Measurements from ENCODE around the gene KIAA2012. TPM values are rescaled to one million over a fixed set of nuclear protein-coding genes. Genes with fewer than 3 reads are reported as not detected.

The KIAA2012 gene
- total RNA-seq, 1 donor from 2014 or later: not detected

GRCh38 chr2:202094426-202094986 lies 21.5 kb downstream of the KIAA2012 start:
- H3K36me3 Mint-ChIP-seq (ENCODE audit: insufficient read depth): no peaks in the 10 kb centered on the region
- H3K27ac Mint-ChIP-seq: no peak overlapping the region
- TF ChIP-seq, protein P1, sequence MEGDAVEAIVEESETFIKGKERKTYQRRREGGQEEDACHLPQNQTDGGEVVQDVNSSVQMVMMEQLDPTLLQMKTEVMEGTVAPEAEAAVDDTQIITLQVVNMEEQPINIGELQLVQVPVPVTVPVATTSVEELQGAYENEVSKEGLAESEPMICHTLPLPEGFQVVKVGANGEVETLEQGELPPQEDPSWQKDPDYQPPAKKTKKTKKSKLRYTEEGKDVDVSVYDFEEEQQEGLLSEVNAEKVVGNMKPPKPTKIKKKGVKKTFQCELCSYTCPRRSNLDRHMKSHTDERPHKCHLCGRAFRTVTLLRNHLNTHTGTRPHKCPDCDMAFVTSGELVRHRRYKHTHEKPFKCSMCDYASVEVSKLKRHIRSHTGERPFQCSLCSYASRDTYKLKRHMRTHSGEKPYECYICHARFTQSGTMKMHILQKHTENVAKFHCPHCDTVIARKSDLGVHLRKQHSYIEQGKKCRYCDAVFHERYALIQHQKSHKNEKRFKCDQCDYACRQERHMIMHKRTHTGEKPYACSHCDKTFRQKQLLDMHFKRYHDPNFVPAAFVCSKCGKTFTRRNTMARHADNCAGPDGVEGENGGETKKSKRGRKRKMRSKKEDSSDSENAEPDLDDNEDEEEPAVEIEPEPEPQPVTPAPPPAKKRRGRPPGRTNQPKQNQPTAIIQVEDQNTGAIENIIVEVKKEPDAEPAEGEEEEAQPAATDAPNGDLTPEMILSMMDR (IDR thresholded peaks at IDR 0.05; ENCODE audit: unreplicated experiment): no peak
- H3K9me3 Mint-ChIP-seq (ENCODE audit: low read depth): no peaks in the 10 kb centered on the region
- H3K27me3 Mint-ChIP-seq: no peaks in the 10 kb centered on the region
- DNase-seq (ENCODE audit: low spot score, unreplicated experiment): no peak
- H3K4me3 Mint-ChIP-seq (ENCODE audit: low read depth): no peak overlapping the region
- peaks cover 2% of the 10 kb centered on the region for H3K4me1 Mint-ChIP-seq (ENCODE audit: low read depth)

GRCh38 chr2:202095235-202095634 lies 22.2 kb downstream of the KIAA2012 start:
- Mint-ChIP-seq H3K36me3 (ENCODE audit: insufficient read depth) (no peaks in the 10 kb centered on the region), H3K27me3 (no peaks in the 10 kb centered on the region), H3K4me1 (ENCODE audit: low read depth) (peaks cover 6% of the 10 kb centered on the region), H3K27ac (no peak overlapping the region), H3K9me3 (ENCODE audit: low read depth) (no peaks in the 10 kb centered on the region), H3K4me3 (ENCODE audit: low read depth) (no peak overlapping the region)
- TF ChIP-seq, protein P1 (IDR thresholded peaks at IDR 0.05; ENCODE audit: unreplicated experiment): no peak
- DNase-seq (ENCODE audit: low spot score, unreplicated experiment): no peak

- TF ChIP-seq, protein P1 (IDR thresholded peaks at IDR 0.05; ENCODE audit: unreplicated experiment): no peak
- H3K27me3 Mint-ChIP-seq: no peaks in the 10 kb centered on the region
- H3K9me3 Mint-ChIP-seq (ENCODE audit: low read depth): no peaks in the 10 kb centered on the region
- H3K27ac Mint-ChIP-seq: no peak overlapping the region
- DNase-seq (ENCODE audit: low spot score, unreplicated experiment): no peak
- H3K36me3 Mint-ChIP-seq (ENCODE audit: insufficient read depth): no peaks in the 10 kb centered on the region
- peaks cover 13% of the 10 kb centered on the region for H3K4me1 Mint-ChIP-seq (ENCODE audit: low read depth)
- no peak overlapping the region for H3K4me3 Mint-ChIP-seq (ENCODE audit: low read depth)
Observed at GRCh38 chr2:202096736-202097135, 23.7 kb downstream of the KIAA2012 start.

- H3K36me3 Mint-ChIP-seq (ENCODE audit: insufficient read depth): no peaks in the 10 kb centered on the region
- peaks cover 16% of the 10 kb centered on the region for H3K4me1 Mint-ChIP-seq (ENCODE audit: low read depth)
- no peaks in the 10 kb centered on the region for H3K9me3 Mint-ChIP-seq (ENCODE audit: low read depth)
- no peak for DNase-seq (ENCODE audit: low spot score, unreplicated experiment)
- no peak overlapping the region for H3K4me3 Mint-ChIP-seq (ENCODE audit: low read depth)
- TF ChIP-seq, protein P1 (IDR thresholded peaks at IDR 0.05; ENCODE audit: unreplicated experiment): no peak
- H3K27me3 Mint-ChIP-seq: no peaks in the 10 kb centered on the region
- no peak overlapping the region for H3K27ac Mint-ChIP-seq
Observed at GRCh38 chr2:202098291-202098690, 25.2 kb downstream of the KIAA2012 start.

DNA sequence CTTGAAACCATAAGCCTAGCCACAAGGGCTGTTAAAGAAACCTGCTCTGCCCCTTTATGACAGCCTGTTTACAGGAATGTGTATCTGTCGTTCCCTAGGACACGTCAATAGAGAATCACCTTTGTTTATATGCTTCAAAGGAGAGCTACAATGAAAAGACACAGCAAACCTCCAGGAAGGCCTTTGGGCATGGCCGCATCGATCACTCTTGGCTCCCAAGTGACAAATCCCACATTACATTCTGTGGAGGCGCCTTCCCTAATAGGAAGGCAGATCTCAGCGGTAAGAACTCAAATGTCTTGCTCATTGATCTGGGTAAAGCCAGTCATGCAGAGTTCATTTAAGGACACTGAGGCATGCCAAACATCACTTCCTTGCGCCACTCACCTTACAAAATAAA lies 26.5 kb downstream of the KIAA2012 start:
- H3K27ac Mint-ChIP-seq: no peak overlapping the region
- H3K9me3 Mint-ChIP-seq (ENCODE audit: low read depth): no peaks in the 10 kb centered on the region
- H3K4me3 Mint-ChIP-seq (ENCODE audit: low read depth): no peak overlapping the region
- no peak for DNase-seq (ENCODE audit: low spot score, unreplicated experiment)
- peaks cover 16% of the 10 kb centered on the region for H3K4me1 Mint-ChIP-seq (ENCODE audit: low read depth)
- TF ChIP-seq, protein P1 (IDR thresholded peaks at IDR 0.05; ENCODE audit: unreplicated experiment): no peak
- no peaks in the 10 kb centered on the region for H3K27me3 Mint-ChIP-seq
- no peaks in the 10 kb centered on the region for H3K36me3 Mint-ChIP-seq (ENCODE audit: insufficient read depth)
